Hepatocyte (in vitro differentiated cells): ENCODE data around the gene OR5K3. TPM values are rescaled to one million over a fixed set of nuclear protein-coding genes. Genes with fewer than 3 reads are reported as not detected.
"Not testable (repeated sequence)": the region's sequence is repeated elsewhere in the genome, so short reads cannot be mapped to it uniquely, and the experiment has no call there.

Experiments used
- DNase-seq: peaks from one replicate; pipeline ENCODE4 v3.0.0-alpha.2; 2016; ENCODE audit warnings: low spot score
- H2AFZ ChIP-seq: fragments of 200-600 bp; sonication (generic); 2 replicates; pipeline ENCODE4 v1.6.0; 2016; ENCODE audit warnings: antibody characterized with exemption, mild to moderate bottlenecking
- H3K27ac ChIP-seq: fragments of 200-600 bp; sonication (generic); 2 replicates; pipeline ENCODE4 v1.5.1; 2016; ENCODE audit warnings: mild to moderate bottlenecking
- H3K27me3 ChIP-seq: fragments of 200-600 bp; sonication (generic); 2 replicates; pipeline ENCODE4 v1.6.1; 2016
- H3K36me3 ChIP-seq: fragments of 200-600 bp; sonication (generic); replicated peaks from 2 replicates; pipeline ENCODE4 v1.5.1; 2016; ENCODE audit warnings: low read depth; ENCODE audit not compliant: insufficient read depth
- H3K4me1 ChIP-seq: fragments of 200-600 bp; sonication (generic); 2 replicates; pipeline ENCODE4 v1.5.1; 2016; ENCODE audit warnings: mild to moderate bottlenecking, moderate library complexity; ENCODE audit not compliant: insufficient read depth
- H3K4me2 ChIP-seq: fragments of 200-600 bp; sonication (generic); 2 replicates; pipeline ENCODE4 v1.6.0; 2016
- H3K4me3 ChIP-seq: fragments of 200-600 bp; sonication (generic); 2 replicates; pipeline ENCODE4 v1.5.1; 2016; ENCODE audit warnings: mild to moderate bottlenecking
- H3K79me2 ChIP-seq: fragments of 200-600 bp; sonication (generic); 2 replicates; pipeline ENCODE4 v1.6.0; 2017; ENCODE audit warnings: mild to moderate bottlenecking
- H3K9me2 ChIP-seq: fragments of 200-600 bp; sonication (generic); replicated peaks from 2 replicates; pipeline ENCODE4 v1.6.0; 2017; ENCODE audit warnings: mild to moderate bottlenecking; ENCODE audit not compliant: insufficient read depth
- H3K9me3 ChIP-seq: fragments of 200-600 bp; sonication (generic); 2 replicates; pipeline ENCODE4 v1.5.1; 2016; ENCODE audit warnings: low read depth, mild to moderate bottlenecking
- H4K20me1 ChIP-seq: fragments of 200-600 bp; sonication (generic); 2 replicates; pipeline ENCODE4 v1.6.0; 2016; ENCODE audit warnings: mild to moderate bottlenecking; ENCODE audit not compliant: insufficient read depth, poor library complexity, severe bottlenecking
- CTCF ChIP-seq: fragments of 200-600 bp; sonication (generic); IDR thresholded peaks from 2 replicates; pipeline ENCODE4 v1.5.1; 2016; ENCODE audit warnings: antibody characterized with exemption, mild to moderate bottlenecking; ENCODE audit not compliant: poor library complexity
- EZH2 ChIP-seq: fragments of 200-600 bp; sonication (generic); IDR thresholded peaks from 2 replicates; pipeline ENCODE4 v1.6.1; 2016; ENCODE audit warnings: antibody characterized with exemption, mild to moderate bottlenecking, borderline replicate concordance
- EZH2phosphoT487 ChIP-seq: fragments of 200-600 bp; sonication (generic); IDR thresholded peaks from one replicate; pipeline ENCODE4 v1.6.1; 2018; ENCODE audit warnings: antibody characterized with exemption, mild to moderate bottlenecking, low read depth, moderate library complexity; ENCODE audit not compliant: unreplicated experiment, severe bottlenecking
- WGBS: methylation state at CpG from one replicate; pipeline ENCODE4 v1.1.6; 2016; ENCODE audit warnings: low lambda C conversion rate; ENCODE audit errors: missing lambda C conversion rate; 5-methylcytosine and 5-hydroxymethylcytosine counted together
- polyA plus RNA-seq: library from polyadenylated mRNA; unstranded; fragments of >200 nt; fragmentation: Nextera tagmentation; extraction: Ambion mirVana; gene quantifications from 2 replicates; pipeline ENCODE4 v1.2.1, GENCODE V29; 2016
- total RNA-seq: library from RNA; depleted of rRNA; stranded (reverse); fragments of >200 nt; gene quantifications from 2 replicates; pipeline ENCODE4 v1.2.3, GENCODE V29; 2014

Gene OR5K3
- total and polyA plus RNA-seq, 2 experiments from 2014 or later = not detected

- H4K20me1 ChIP-seq = no peaks in the 10 kb centered on the region
- H3K4me2 ChIP-seq = no peak overlapping the region
- no peak overlapping the region for H3K27ac ChIP-seq
- no peak for DNase-seq
- H3K36me3 ChIP-seq = no peaks in the 10 kb centered on the region
- H3K4me3 ChIP-seq = no peak overlapping the region
- H3K9me3 ChIP-seq = no peaks in the 10 kb centered on the region
- H3K9me2 ChIP-seq = no peaks in the 10 kb centered on the region
- no peak overlapping the region for H2AFZ ChIP-seq
- 95% methylated on average over 2 of the region's 2 CpGs for WGBS
- no peaks in the 10 kb centered on the region for H3K27me3 ChIP-seq
- H3K4me1 ChIP-seq = no peaks in the 10 kb centered on the region
- TF ChIP-seq CTCF (no peak), EZH2phosphoT487 (no peak), EZH2 (no peak)
- H3K79me2 ChIP-seq = no peaks in the 10 kb centered on the region
Measured at GRCh38 chr3:98388147-98388546, 2.3 kb upstream of the OR5K3 start.

- TF ChIP-seq CTCF (no peak), EZH2 (no peak), EZH2phosphoT487 (no peak)
- DNase-seq = no peak
Measured at GRCh38 chr3:98395101-98395500, 4.6 kb downstream of the OR5K3 start.

GRCh38 chr3:98396482-98396881 is 6.0 kb downstream of the OR5K3 start:
- H3K4me2 ChIP-seq, DNase-seq, H3K36me3 ChIP-seq, H3K9me2 ChIP-seq, H3K79me2 ChIP-seq, H3K27me3 ChIP-seq, H3K4me3 ChIP-seq, H3K4me1 ChIP-seq, H3K27ac ChIP-seq, H2AFZ ChIP-seq, H3K9me3 ChIP-seq, H4K20me1 ChIP-seq: not testable (repeated sequence)
- 78% methylated on average over 4 of the region's 4 CpGs for WGBS

More at GRCh38 chr3:98395101-98395500, 4.6 kb downstream of the OR5K3 start:
- Histone ChIP-seq H3K4me2 (no peak overlapping the region), H3K36me3 (no peaks in the 10 kb centered on the region), H3K4me1 (no peaks in the 10 kb centered on the region), H3K9me2 (no peaks in the 10 kb centered on the region), H3K27ac (no peak overlapping the region), H3K79me2 (no peaks in the 10 kb centered on the region), H3K27me3 (no peaks in the 10 kb centered on the region), H2AFZ (no peak overlapping the region), H3K4me3 (no peak overlapping the region), H4K20me1 (no peaks in the 10 kb centered on the region), H3K9me3 (no peaks in the 10 kb centered on the region)

- no peak overlapping the region for H2AFZ ChIP-seq
- TF ChIP-seq EZH2phosphoT487 (no peak), EZH2 (no peak), CTCF (no peak)
- H3K4me2 ChIP-seq = no peak overlapping the region
- no peaks in the 10 kb centered on the region for H3K36me3 ChIP-seq
- no peaks in the 10 kb centered on the region for H3K79me2 ChIP-seq
- H3K9me3 ChIP-seq = no peaks in the 10 kb centered on the region
- no peak overlapping the region for H3K4me3 ChIP-seq
- DNase-seq = no peak
- H3K27ac ChIP-seq = no peak overlapping the region
- H3K9me2 ChIP-seq = no peaks in the 10 kb centered on the region
- H3K27me3 ChIP-seq = no peaks in the 10 kb centered on the region
- H3K4me1 ChIP-seq = no peaks in the 10 kb centered on the region
- H4K20me1 ChIP-seq = no peaks in the 10 kb centered on the region
Measured at GRCh38 chr3:98398513-98398912, 8.0 kb downstream of the OR5K3 start.
